GM23338 (cell line): ENCODE measurements around the gene RAD1. TPM values are rescaled to one million over a fixed set of nuclear protein-coding genes. Genes with fewer than 3 reads are reported as not detected.

ENCODE experiments used
- ATAC-seq: fragments of 200-7000 bp; cut with Tn5 transposase; 3 replicates; pipeline ENCODE4 v1.9.1; 2020
- DNase-seq: peaks from one replicate; pipeline ENCODE4 v3.0.0-alpha.2; 2015; ENCODE audit warnings: low spot score
- H2AFZ ChIP-seq: fragments of 200-600 bp; sonication (generic); 2 replicates; pipeline ENCODE4 v1.8.0; 2016; ENCODE audit warnings: antibody characterized with exemption, mild to moderate bottlenecking, moderate library complexity
- H3F3A ChIP-seq: fragments of 200-600 bp; sonication (generic); replicated peaks from 2 replicates; pipeline ENCODE4 v1.8.0; 2017; ENCODE audit warnings: antibody characterized with exemption, mixed run types, low read depth
- H3K27ac ChIP-seq: fragments of 200-600 bp; sonication (generic); 2 replicates; pipeline ENCODE4 v1.6.1; 2016; ENCODE audit warnings: low read depth
- H3K27me3 ChIP-seq: fragments of 200-600 bp; sonication (generic); 2 replicates; pipeline ENCODE4 v1.8.0; 2016; ENCODE audit warnings: mild to moderate bottlenecking, mixed run types, moderate library complexity; ENCODE audit not compliant: insufficient read depth
- H3K36me3 ChIP-seq: fragments of 200-600 bp; sonication (generic); 2 replicates; pipeline ENCODE4 v1.8.0; 2016; ENCODE audit warnings: mild to moderate bottlenecking; ENCODE audit not compliant: insufficient read depth
- H3K4me1 ChIP-seq: fragments of 200-600 bp; sonication (generic); 2 replicates; pipeline ENCODE4 v1.8.0; 2016; ENCODE audit warnings: mild to moderate bottlenecking, moderate library complexity; ENCODE audit not compliant: insufficient read depth
- H3K4me2 ChIP-seq: fragments of 200-600 bp; sonication (generic); 2 replicates; pipeline ENCODE4 v1.7.1; 2017; ENCODE audit warnings: mixed run types
- H3K4me3 ChIP-seq: fragments of 200-600 bp; sonication (generic); 2 replicates; pipeline ENCODE4 v1.6.1; 2016; ENCODE audit warnings: mixed run types
- H3K79me2 ChIP-seq: fragments of 200-600 bp; sonication (generic); replicated peaks from 2 replicates; pipeline ENCODE4 v1.8.0; 2017; ENCODE audit warnings: mild to moderate bottlenecking; ENCODE audit not compliant: insufficient read depth
- H3K9me2 ChIP-seq: fragments of 200-600 bp; sonication (generic); 2 replicates; pipeline ENCODE4 v1.8.0; 2017; ENCODE audit not compliant: insufficient read depth
- H4K20me1 ChIP-seq: fragments of 200-600 bp; sonication (generic); replicated peaks from 2 replicates; pipeline ENCODE4 v1.8.0; 2017; ENCODE audit warnings: mild to moderate bottlenecking; ENCODE audit not compliant: insufficient read depth
- H3K27ac Mint-ChIP-seq: 2 replicates; pipeline ENCODE4 v1.8.0; 2020; ENCODE audit warnings: inconsistent platforms, mild to moderate bottlenecking, moderate library complexity, mixed read lengths
- H3K27me3 Mint-ChIP-seq: 3 replicates; pipeline ENCODE4 v1.8.0; 2022; ENCODE audit warnings: low read depth, mild to moderate bottlenecking, moderate library complexity, mixed read lengths, inconsistent platforms; ENCODE audit not compliant: insufficient read depth, poor library complexity
- H3K36me3 Mint-ChIP-seq: 3 replicates; pipeline ENCODE4 v1.8.0; 2021; ENCODE audit warnings: low read depth, mild to moderate bottlenecking, inconsistent platforms, moderate library complexity, mixed read lengths
- H3K4me1 Mint-ChIP-seq: 3 replicates; pipeline ENCODE4 v1.8.0; 2020; ENCODE audit warnings: mild to moderate bottlenecking, inconsistent platforms, mixed read lengths
- H3K4me3 Mint-ChIP-seq: 3 replicates; pipeline ENCODE4 v1.8.0; 2021; ENCODE audit warnings: moderate library complexity, mild to moderate bottlenecking, inconsistent platforms, mixed read lengths
- H3K9me3 Mint-ChIP-seq: 3 replicates; pipeline ENCODE4 v1.8.0; 2020; ENCODE audit warnings: moderate library complexity, mild to moderate bottlenecking, inconsistent platforms, mixed read lengths
- CREB1 ChIP-seq: fragments of 250-450 bp; sonication (Bioruptor Pico); IDR thresholded peaks from 2 replicates; pipeline ENCODE4 v1.5.0; 2020; ENCODE audit warnings: low read depth, mild to moderate bottlenecking, moderate library complexity
- EZH2 ChIP-seq: fragments of 200-600 bp; sonication (generic); IDR thresholded peaks from one replicate; pipeline ENCODE4 v1.8.0; 2017; ENCODE audit warnings: antibody characterized with exemption, mild to moderate bottlenecking, low read depth; ENCODE audit not compliant: unreplicated experiment
- EZH2phosphoT487 ChIP-seq: fragments of 200-600 bp; sonication (generic); IDR thresholded peaks from one replicate; pipeline ENCODE4 v1.8.1; 2018; ENCODE audit warnings: antibody characterized with exemption; ENCODE audit not compliant: unreplicated experiment
- JUNB ChIP-seq: IDR thresholded peaks from one replicate; pipeline ENCODE4 v1.6.1; 2016; ENCODE audit warnings: antibody characterized with exemption; ENCODE audit not compliant: unreplicated experiment
- NANOG ChIP-seq: IDR thresholded peaks from 2 replicates; pipeline ENCODE4 v1.6.1; 2016; ENCODE audit warnings: antibody characterized with exemption, borderline replicate concordance
- POLR2AphosphoS5 ChIP-seq: IDR thresholded peaks from 2 replicates; pipeline ENCODE4 v1.6.1; 2016; ENCODE audit warnings: antibody characterized with exemption, low read depth
- STAT1 ChIP-seq: IDR thresholded peaks from one replicate; pipeline ENCODE4 v1.6.1; 2016; ENCODE audit warnings: antibody characterized with exemption; ENCODE audit not compliant: unreplicated experiment
- ZNF114 ChIP-seq: fragments of 250-450 bp; sonication (Bioruptor Pico); IDR thresholded peaks from 2 replicates; pipeline ENCODE4 v1.5.0; 2020; ENCODE audit warnings: mild to moderate bottlenecking, moderate library complexity
- ZNF331 ChIP-seq: fragments of 250-450 bp; sonication (Bioruptor Pico); IDR thresholded peaks from 2 replicates; pipeline ENCODE4 v1.5.0; 2020; ENCODE audit warnings: low read depth, mild to moderate bottlenecking, moderate library complexity
- polyA plus RNA-seq: library from polyadenylated mRNA; unstranded; fragments of >200 nt; fragmentation: Nextera tagmentation; extraction: Ambion mirVana; gene quantifications from 2 replicates; pipeline ENCODE4 v1.2.1, GENCODE V29; 2016
- total RNA-seq: library from RNA; depleted of rRNA; stranded (reverse); fragments of >200 nt; shearing (Covaris generic); gene quantifications from 2 replicates; pipeline ENCODE4 v1.2.3, GENCODE V29; 2014
- TF ChIP-seq, protein P1 (sequence below): IDR thresholded peaks from one replicate; pipeline ENCODE4 v1.6.1; 2018; ENCODE audit warnings: antibody characterized with exemption; ENCODE audit not compliant: unreplicated experiment
- TF ChIP-seq, protein P2 (sequence below): IDR thresholded peaks from 2 replicates; pipeline ENCODE4 v1.6.1; 2016; ENCODE audit warnings: antibody characterized with exemption
- TF ChIP-seq, protein P3 (sequence below), 2 experiments: fragments of 200-600 bp in 1 of 2; sonication (generic) in 1 of 2; conservative IDR thresholded peaks; 2 replicates each; pipeline versions ENCODE4 v1.5.1 to v1.6.1; 2016 to 2017; ENCODE audit warnings: antibody characterized with exemption in 2 of 2, low read depth in 2 of 2, mild to moderate bottlenecking in 2 of 2, moderate library complexity in 1 of 2
- TF ChIP-seq, protein P4 (sequence below): fragments of 250-450 bp; sonication (Bioruptor Pico); IDR thresholded peaks from 2 replicates; pipeline ENCODE4 v1.5.0; 2020; ENCODE audit warnings: mild to moderate bottlenecking, moderate library complexity

Gene RAD1
- total and polyA plus RNA-seq, 2 experiments from 2014 or later = 39.3 to 40.9 TPM

DNA sequence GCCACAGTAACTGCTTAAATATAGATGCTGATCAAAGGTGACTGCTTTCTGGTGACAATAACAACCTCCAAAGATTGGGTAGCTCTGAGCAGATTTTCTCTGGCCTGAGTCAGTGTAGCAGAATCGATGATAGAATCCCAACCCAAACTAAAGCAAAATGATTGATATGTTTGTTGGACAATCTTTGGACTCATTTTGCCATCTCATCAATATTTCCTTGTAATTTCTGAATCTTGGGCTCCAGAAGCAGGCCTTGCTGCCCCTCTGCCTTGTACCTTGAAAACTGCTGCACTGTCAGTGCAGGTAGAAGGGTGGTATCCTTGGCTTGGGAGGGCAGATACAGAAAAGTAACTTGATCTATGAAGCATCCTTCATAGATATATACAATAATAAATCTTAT lies 57.4 kb downstream of the RAD1 start (continued):
- no peak for TF ChIP-seq CREB1 (CRISPR knock-in tag)
- TF ChIP-seq EZH2phosphoT487 = no peak
- no peak for TF ChIP-seq JUNB

DNA sequence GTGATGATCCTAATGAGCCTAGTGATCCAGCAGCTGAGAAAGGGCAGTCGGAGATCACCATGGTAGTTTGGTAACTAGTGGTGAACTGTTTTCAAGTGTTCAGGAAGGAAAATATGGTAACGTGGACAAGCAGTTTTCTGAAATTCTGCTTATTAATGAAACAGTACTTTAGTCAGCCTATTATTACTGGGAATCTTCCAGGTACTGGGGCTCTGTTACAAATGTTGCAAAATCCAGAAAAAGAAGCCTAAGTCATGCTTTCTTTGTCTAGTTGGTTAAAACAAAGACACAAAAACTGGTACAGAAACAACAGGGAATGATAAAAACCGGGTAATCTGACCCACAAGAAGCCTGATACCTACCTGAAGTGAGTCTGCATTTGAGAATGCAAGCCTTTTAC lies 58.1 kb downstream of the RAD1 start:
- Histone ChIP-seq H3K79me2 (no peaks in the 10 kb centered on the region), H3K27me3 (no peaks in the 10 kb centered on the region), H3K9me2 (peaks cover 4% of the 10 kb centered on the region; the same call in 1 of the 2 replicates), H3K4me2 (no peak overlapping the region), H3K4me1 (peaks cover 4% of the 10 kb centered on the region; the same call in 1 of the 2 replicates), H3K4me3 (no peak overlapping the region), H3F3A (0 out of 2 replicates have a peak, but pooled peaks cover 3% of the 10 kb centered on the region), H4K20me1 (no peaks in the 10 kb centered on the region), H3K27ac (no peak overlapping the region), H3K36me3 (no peaks in the 10 kb centered on the region), H2AFZ (no peak overlapping the region)
- DNase-seq = no peak
- no peaks in the 10 kb centered on the region; the same call in 2 of the 3 replicates for H3K9me3 Mint-ChIP-seq
- no peak overlapping the region for H3K27ac Mint-ChIP-seq
- H3K4me1 Mint-ChIP-seq = peaks cover 7% of the 10 kb centered on the region; the same call in 2 of the 3 replicates
- no peak overlapping the region for H3K4me3 Mint-ChIP-seq
- TF ChIP-seq JUNB = no peak
- no peak for TF ChIP-seq EZH2
- TF ChIP-seq, protein P1, sequence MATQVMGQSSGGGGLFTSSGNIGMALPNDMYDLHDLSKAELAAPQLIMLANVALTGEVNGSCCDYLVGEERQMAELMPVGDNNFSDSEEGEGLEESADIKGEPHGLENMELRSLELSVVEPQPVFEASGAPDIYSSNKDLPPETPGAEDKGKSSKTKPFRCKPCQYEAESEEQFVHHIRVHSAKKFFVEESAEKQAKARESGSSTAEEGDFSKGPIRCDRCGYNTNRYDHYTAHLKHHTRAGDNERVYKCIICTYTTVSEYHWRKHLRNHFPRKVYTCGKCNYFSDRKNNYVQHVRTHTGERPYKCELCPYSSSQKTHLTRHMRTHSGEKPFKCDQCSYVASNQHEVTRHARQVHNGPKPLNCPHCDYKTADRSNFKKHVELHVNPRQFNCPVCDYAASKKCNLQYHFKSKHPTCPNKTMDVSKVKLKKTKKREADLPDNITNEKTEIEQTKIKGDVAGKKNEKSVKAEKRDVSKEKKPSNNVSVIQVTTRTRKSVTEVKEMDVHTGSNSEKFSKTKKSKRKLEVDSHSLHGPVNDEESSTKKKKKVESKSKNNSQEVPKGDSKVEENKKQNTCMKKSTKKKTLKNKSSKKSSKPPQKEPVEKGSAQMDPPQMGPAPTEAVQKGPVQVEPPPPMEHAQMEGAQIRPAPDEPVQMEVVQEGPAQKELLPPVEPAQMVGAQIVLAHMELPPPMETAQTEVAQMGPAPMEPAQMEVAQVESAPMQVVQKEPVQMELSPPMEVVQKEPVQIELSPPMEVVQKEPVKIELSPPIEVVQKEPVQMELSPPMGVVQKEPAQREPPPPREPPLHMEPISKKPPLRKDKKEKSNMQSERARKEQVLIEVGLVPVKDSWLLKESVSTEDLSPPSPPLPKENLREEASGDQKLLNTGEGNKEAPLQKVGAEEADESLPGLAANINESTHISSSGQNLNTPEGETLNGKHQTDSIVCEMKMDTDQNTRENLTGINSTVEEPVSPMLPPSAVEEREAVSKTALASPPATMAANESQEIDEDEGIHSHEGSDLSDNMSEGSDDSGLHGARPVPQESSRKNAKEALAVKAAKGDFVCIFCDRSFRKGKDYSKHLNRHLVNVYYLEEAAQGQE = no peak
- no peak for TF ChIP-seq STAT1
- TF ChIP-seq, protein P2, sequence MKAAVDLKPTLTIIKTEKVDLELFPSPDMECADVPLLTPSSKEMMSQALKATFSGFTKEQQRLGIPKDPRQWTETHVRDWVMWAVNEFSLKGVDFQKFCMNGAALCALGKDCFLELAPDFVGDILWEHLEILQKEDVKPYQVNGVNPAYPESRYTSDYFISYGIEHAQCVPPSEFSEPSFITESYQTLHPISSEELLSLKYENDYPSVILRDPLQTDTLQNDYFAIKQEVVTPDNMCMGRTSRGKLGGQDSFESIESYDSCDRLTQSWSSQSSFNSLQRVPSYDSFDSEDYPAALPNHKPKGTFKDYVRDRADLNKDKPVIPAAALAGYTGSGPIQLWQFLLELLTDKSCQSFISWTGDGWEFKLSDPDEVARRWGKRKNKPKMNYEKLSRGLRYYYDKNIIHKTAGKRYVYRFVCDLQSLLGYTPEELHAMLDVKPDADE = no peak
- TF ChIP-seq, protein P3, sequence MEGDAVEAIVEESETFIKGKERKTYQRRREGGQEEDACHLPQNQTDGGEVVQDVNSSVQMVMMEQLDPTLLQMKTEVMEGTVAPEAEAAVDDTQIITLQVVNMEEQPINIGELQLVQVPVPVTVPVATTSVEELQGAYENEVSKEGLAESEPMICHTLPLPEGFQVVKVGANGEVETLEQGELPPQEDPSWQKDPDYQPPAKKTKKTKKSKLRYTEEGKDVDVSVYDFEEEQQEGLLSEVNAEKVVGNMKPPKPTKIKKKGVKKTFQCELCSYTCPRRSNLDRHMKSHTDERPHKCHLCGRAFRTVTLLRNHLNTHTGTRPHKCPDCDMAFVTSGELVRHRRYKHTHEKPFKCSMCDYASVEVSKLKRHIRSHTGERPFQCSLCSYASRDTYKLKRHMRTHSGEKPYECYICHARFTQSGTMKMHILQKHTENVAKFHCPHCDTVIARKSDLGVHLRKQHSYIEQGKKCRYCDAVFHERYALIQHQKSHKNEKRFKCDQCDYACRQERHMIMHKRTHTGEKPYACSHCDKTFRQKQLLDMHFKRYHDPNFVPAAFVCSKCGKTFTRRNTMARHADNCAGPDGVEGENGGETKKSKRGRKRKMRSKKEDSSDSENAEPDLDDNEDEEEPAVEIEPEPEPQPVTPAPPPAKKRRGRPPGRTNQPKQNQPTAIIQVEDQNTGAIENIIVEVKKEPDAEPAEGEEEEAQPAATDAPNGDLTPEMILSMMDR (conservative IDR thresholded peaks at IDR 0.05; ENCODE audit: low read depth in 2 of 2) = no peak
- TF ChIP-seq EZH2phosphoT487 = no peak
- no peak for TF ChIP-seq ZNF331 (CRISPR knock-in tag)
- no peak for TF ChIP-seq POLR2AphosphoS5
- TF ChIP-seq NANOG = no peak
- TF ChIP-seq, protein P4, sequence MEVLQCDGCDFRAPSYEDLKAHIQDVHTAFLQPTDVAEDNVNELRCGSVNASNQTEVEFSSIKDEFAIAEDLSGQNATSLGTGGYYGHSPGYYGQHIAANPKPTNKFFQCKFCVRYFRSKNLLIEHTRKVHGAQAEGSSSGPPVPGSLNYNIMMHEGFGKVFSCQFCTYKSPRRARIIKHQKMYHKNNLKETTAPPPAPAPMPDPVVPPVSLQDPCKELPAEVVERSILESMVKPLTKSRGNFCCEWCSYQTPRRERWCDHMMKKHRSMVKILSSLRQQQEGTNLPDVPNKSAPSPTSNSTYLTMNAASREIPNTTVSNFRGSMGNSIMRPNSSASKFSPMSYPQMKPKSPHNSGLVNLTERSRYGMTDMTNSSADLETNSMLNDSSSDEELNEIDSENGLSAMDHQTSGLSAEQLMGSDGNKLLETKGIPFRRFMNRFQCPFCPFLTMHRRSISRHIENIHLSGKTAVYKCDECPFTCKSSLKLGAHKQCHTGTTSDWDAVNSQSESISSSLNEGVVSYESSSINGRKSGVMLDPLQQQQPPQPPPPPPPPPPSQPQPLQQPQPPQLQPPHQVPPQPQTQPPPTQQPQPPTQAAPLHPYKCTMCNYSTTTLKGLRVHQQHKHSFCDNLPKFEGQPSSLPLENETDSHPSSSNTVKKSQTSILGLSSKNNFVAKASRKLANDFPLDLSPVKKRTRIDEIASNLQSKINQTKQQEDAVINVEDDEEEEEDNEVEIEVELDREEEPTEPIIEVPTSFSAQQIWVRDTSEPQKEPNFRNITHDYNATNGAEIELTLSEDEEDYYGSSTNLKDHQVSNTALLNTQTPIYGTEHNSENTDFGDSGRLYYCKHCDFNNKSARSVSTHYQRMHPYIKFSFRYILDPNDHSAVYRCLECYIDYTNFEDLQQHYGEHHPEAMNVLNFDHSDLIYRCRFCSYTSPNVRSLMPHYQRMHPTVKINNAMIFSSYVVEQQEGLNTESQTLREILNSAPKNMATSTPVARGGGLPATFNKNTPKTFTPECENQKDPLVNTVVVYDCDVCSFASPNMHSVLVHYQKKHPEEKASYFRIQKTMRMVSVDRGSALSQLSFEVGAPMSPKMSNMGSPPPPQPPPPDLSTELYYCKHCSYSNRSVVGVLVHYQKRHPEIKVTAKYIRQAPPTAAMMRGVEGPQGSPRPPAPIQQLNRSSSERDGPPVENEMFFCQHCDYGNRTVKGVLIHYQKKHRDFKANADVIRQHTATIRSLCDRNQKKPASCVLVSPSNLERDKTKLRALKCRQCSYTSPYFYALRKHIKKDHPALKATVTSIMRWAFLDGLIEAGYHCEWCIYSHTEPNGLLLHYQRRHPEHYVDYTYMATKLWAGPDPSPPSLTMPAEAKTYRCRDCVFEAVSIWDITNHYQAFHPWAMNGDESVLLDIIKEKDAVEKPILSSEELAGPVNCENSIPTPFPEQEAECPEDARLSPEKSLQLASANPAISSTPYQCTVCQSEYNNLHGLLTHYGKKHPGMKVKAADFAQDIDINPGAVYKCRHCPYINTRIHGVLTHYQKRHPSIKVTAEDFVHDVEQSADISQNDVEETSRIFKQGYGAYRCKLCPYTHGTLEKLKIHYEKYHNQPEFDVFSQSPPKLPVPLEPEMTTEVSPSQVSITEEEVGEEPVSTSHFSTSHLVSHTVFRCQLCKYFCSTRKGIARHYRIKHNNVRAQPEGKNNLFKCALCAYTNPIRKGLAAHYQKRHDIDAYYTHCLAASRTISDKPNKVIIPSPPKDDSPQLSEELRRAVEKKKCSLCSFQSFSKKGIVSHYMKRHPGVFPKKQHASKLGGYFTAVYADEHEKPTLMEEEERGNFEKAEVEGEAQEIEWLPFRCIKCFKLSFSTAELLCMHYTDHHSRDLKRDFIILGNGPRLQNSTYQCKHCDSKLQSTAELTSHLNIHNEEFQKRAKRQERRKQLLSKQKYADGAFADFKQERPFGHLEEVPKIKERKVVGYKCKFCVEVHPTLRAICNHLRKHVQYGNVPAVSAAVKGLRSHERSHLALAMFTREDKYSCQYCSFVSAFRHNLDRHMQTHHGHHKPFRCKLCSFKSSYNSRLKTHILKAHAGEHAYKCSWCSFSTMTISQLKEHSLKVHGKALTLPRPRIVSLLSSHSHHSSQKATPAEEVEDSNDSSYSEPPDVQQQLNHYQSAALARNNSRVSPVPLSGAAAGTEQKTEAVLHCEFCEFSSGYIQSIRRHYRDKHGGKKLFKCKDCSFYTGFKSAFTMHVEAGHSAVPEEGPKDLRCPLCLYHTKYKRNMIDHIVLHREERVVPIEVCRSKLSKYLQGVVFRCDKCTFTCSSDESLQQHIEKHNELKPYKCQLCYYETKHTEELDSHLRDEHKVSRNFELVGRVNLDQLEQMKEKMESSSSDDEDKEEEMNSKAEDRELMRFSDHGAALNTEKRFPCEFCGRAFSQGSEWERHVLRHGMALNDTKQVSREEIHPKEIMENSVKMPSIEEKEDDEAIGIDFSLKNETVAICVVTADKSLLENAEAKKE = no peak
- no peak for TF ChIP-seq ZNF114
- TF ChIP-seq CREB1 (CRISPR knock-in tag) = no peak
- no peak for ATAC-seq
- peaks cover 7% of the 10 kb centered on the region; the same call in 1 of the 3 replicates for H3K36me3 Mint-ChIP-seq
- H3K27me3 Mint-ChIP-seq = no peaks in the 10 kb centered on the region
